Central memory CD8-positive, alpha-beta T cell (primary cell): ENCODE data around the gene CNKSR2.

Source experiments
- ATAC-seq: fragments of 150-1000 bp; cut with Tn5 transposase; replicated peaks from 2 replicates; pipeline ENCODE4 v1.10.0; 2022; ENCODE audit warnings: mild to moderate bottlenecking, moderate FRiP score, moderate number of reproducible peaks; ENCODE audit not compliant: poor library complexity, severe bottlenecking; ENCODE audit errors: extremely low read depth
- DNase-seq, 2 donors: peaks; one replicate each; pipeline ENCODE4 v3.0.0; 2021; ENCODE audit warnings: low spot score in 2 of 2
- H3K27ac Mint-ChIP-seq: one replicate; pipeline ENCODE4 v1.8.0; 2022; ENCODE audit warnings: low read depth, mild to moderate bottlenecking, moderate library complexity, mixed read lengths
- H3K27me3 Mint-ChIP-seq: one replicate; pipeline ENCODE4 v1.8.0; 2022; ENCODE audit warnings: mixed read lengths
- H3K36me3 Mint-ChIP-seq: one replicate; pipeline ENCODE4 v1.8.0; 2022; ENCODE audit warnings: mild to moderate bottlenecking, moderate library complexity, mixed read lengths; ENCODE audit not compliant: insufficient read depth
- H3K4me1 Mint-ChIP-seq: one replicate; pipeline ENCODE4 v1.8.0; 2022; ENCODE audit warnings: mixed read lengths
- H3K4me3 Mint-ChIP-seq: one replicate; pipeline ENCODE4 v1.8.0; 2022; ENCODE audit warnings: mild to moderate bottlenecking, moderate library complexity, mixed read lengths
- H3K9me3 Mint-ChIP-seq: one replicate; pipeline ENCODE4 v1.8.0; 2022; ENCODE audit warnings: mixed read lengths

Gene CNKSR2

GRCh38 chrX:21666252-21666651 lies 292.0 kb downstream of the CNKSR2 start:
- Mint-ChIP-seq H3K36me3 (no peaks in the 10 kb centered on the region), H3K27me3 (peaks cover 11% of the 10 kb centered on the region), H3K9me3 (peaks cover 4% of the 10 kb centered on the region), H3K4me3 (no peak overlapping the region), H3K4me1 (no peaks in the 10 kb centered on the region), H3K27ac (no peak overlapping the region)
- ATAC-seq = no peak
- DNase-seq = no peak

GRCh38 chrX:21666679-21667078 lies 292.5 kb downstream of the CNKSR2 start:
- H3K36me3 Mint-ChIP-seq = no peaks in the 10 kb centered on the region
- no peak overlapping the region for H3K27ac Mint-ChIP-seq
- no peak overlapping the region for H3K4me3 Mint-ChIP-seq
- no peak for DNase-seq
- no peaks in the 10 kb centered on the region for H3K4me1 Mint-ChIP-seq
- no peak for ATAC-seq
- peaks cover 4% of the 10 kb centered on the region for H3K9me3 Mint-ChIP-seq
- peaks cover 11% of the 10 kb centered on the region for H3K27me3 Mint-ChIP-seq

- DNase-seq = no peak
- H3K27me3 Mint-ChIP-seq = no peaks in the 10 kb centered on the region
- H3K27ac Mint-ChIP-seq = no peak overlapping the region
- H3K4me1 Mint-ChIP-seq = no peaks in the 10 kb centered on the region
- no peak overlapping the region for H3K4me3 Mint-ChIP-seq
- no peaks in the 10 kb centered on the region for H3K9me3 Mint-ChIP-seq
- no peak for ATAC-seq
- no peaks in the 10 kb centered on the region for H3K36me3 Mint-ChIP-seq
Observed at GRCh38 chrX:21674430-21675186, 300.4 kb downstream of the CNKSR2 start.

- no peak overlapping the region for H3K27ac Mint-ChIP-seq
- no peaks in the 10 kb centered on the region for H3K9me3 Mint-ChIP-seq
- ATAC-seq (no peak), DNase-seq (no peak)
- no peaks in the 10 kb centered on the region for H3K36me3 Mint-ChIP-seq
- H3K4me3 Mint-ChIP-seq = no peak overlapping the region
- no peaks in the 10 kb centered on the region for H3K27me3 Mint-ChIP-seq
- H3K4me1 Mint-ChIP-seq = no peaks in the 10 kb centered on the region
Observed at GRCh38 chrX:21675931-21676330, 301.7 kb downstream of the CNKSR2 start.

- Mint-ChIP-seq H3K36me3 (no peaks in the 10 kb centered on the region), H3K27me3 (no peaks in the 10 kb centered on the region), H3K9me3 (no peaks in the 10 kb centered on the region), H3K27ac (no peak overlapping the region), H3K4me1 (no peaks in the 10 kb centered on the region), H3K4me3 (no peak overlapping the region)
- ATAC-seq = no peak
- no peak for DNase-seq
Observed at GRCh38 chrX:21678048-21678612, 303.9 kb downstream of the CNKSR2 start.

- ATAC-seq = no peak
- Mint-ChIP-seq H3K4me1 (no peaks in the 10 kb centered on the region), H3K27ac (no peak overlapping the region), H3K9me3 (no peaks in the 10 kb centered on the region), H3K27me3 (no peaks in the 10 kb centered on the region), H3K36me3 (no peaks in the 10 kb centered on the region), H3K4me3 (no peak overlapping the region)
- no peak for DNase-seq
Observed at GRCh38 chrX:21683941-21684340, 309.7 kb downstream of the CNKSR2 start.

GRCh38 chrX:21691512-21692018 lies 317.3 kb downstream of the CNKSR2 start:
- DNase-seq (no peak), ATAC-seq (no peak)
- Mint-ChIP-seq H3K4me3 (no peak overlapping the region), H3K9me3 (no peaks in the 10 kb centered on the region), H3K27ac (no peak overlapping the region), H3K27me3 (no peaks in the 10 kb centered on the region), H3K4me1 (no peaks in the 10 kb centered on the region), H3K36me3 (no peaks in the 10 kb centered on the region)

GRCh38 chrX:21698272-21698671 lies 324.1 kb downstream of the CNKSR2 start:
- no peak overlapping the region for H3K27ac Mint-ChIP-seq
- ATAC-seq (no peak), DNase-seq (no peak)
- H3K27me3 Mint-ChIP-seq = no peaks in the 10 kb centered on the region
- H3K4me1 Mint-ChIP-seq = no peaks in the 10 kb centered on the region
- no peak overlapping the region for H3K4me3 Mint-ChIP-seq
- H3K36me3 Mint-ChIP-seq = peaks cover 2% of the 10 kb centered on the region
- no peaks in the 10 kb centered on the region for H3K9me3 Mint-ChIP-seq

- H3K4me3 Mint-ChIP-seq = no peak overlapping the region
- no peak for DNase-seq
- H3K27me3 Mint-ChIP-seq = no peaks in the 10 kb centered on the region
- H3K4me1 Mint-ChIP-seq = no peaks in the 10 kb centered on the region
- peaks cover 2% of the 10 kb centered on the region for H3K36me3 Mint-ChIP-seq
- H3K27ac Mint-ChIP-seq = no peak overlapping the region
- no peaks in the 10 kb centered on the region for H3K9me3 Mint-ChIP-seq
- ATAC-seq = no peak
Observed at GRCh38 chrX:21699136-21699535, 324.9 kb downstream of the CNKSR2 start.

GRCh38 chrX:21700275-21700674 lies 326.1 kb downstream of the CNKSR2 start:
- Mint-ChIP-seq H3K36me3 (peaks cover 2% of the 10 kb centered on the region), H3K9me3 (no peaks in the 10 kb centered on the region), H3K4me1 (no peaks in the 10 kb centered on the region), H3K27ac (no peak overlapping the region), H3K4me3 (no peak overlapping the region), H3K27me3 (no peaks in the 10 kb centered on the region)
- ATAC-seq = no peak
- no peak for DNase-seq

- H3K4me3 Mint-ChIP-seq = no peak overlapping the region
- no peaks in the 10 kb centered on the region for H3K27me3 Mint-ChIP-seq
- H3K9me3 Mint-ChIP-seq = no peaks in the 10 kb centered on the region
- H3K36me3 Mint-ChIP-seq = peaks cover 2% of the 10 kb centered on the region
- no peaks in the 10 kb centered on the region for H3K4me1 Mint-ChIP-seq
- ATAC-seq (no peak), DNase-seq (no peak)
- no peak overlapping the region for H3K27ac Mint-ChIP-seq
Observed at GRCh38 chrX:21700967-21701366, 326.7 kb downstream of the CNKSR2 start.

- H3K27me3 Mint-ChIP-seq = no peaks in the 10 kb centered on the region
- H3K4me1 Mint-ChIP-seq = no peaks in the 10 kb centered on the region
- H3K27ac Mint-ChIP-seq = no peak overlapping the region
- ATAC-seq (no peak), DNase-seq (no peak)
- peaks cover 2% of the 10 kb centered on the region for H3K36me3 Mint-ChIP-seq
- no peak overlapping the region for H3K4me3 Mint-ChIP-seq
- H3K9me3 Mint-ChIP-seq = peaks cover 5% of the 10 kb centered on the region
Observed at GRCh38 chrX:21702725-21703124, 328.5 kb downstream of the CNKSR2 start.
